Fibroblast of lung (primary cell): Measurements from ENCODE around the gene C1QTNF5.

Source experiments
- CTCF ChIP-seq, 2 donors: IDR thresholded peaks in 1 of 2; conservative IDR thresholded peaks in 1 of 2; 1 replicate in 1 of 2; 2 replicates in 1 of 2; pipeline ENCODE4 v1.5.1; 2011 to 2012; ENCODE audit warnings: low read length in 2 of 2, control low read depth in 1 of 2, inconsistent platforms in 1 of 2, low read depth in 1 of 2, mild to moderate bottlenecking in 1 of 2
- EZH2 ChIP-seq: IDR thresholded peaks from 2 replicates; pipeline ENCODE4 v1.5.1; 2012; ENCODE audit warnings: low read length, control low read depth, mild to moderate bottlenecking; ENCODE audit errors: missing control alignments

DNA sequence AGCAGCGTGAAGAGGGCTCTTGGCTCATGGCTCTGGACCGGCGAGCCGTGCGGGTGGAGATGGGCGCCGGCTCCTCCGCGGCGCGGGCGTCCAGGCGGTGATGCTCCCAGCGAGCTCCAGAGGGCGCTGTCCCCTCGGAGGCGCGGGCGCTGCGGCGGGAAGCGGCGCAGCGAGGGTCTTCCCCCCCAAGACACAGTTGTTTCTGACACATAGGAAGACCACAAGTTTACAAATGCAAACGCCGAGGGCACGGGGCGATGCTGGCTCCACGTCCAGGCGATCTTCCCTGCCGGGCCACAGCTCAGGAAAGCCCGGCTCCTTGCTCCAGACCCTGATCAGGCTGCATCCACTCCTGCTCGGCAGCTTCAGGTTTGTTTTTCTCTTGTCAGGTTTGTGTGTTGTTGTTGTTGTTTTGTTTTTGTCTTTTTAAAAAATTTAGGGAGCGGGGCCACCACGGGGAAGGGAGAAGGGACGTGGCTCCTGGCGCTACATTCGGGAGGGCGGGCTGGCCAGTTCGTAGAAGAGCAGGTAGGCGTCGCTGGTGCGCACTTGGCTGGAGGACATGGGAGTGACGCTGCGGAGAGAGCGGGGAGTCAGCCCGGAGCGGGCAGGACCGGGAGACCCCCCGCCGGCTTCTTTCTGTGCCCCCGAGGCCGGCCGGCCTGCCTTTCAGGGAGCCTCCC lies 15.8 kb upstream of the C1QTNF5 start:
- TF ChIP-seq CTCF (conservative IDR thresholded peaks at IDR 0.05 in 1 of 2, IDR thresholded peaks at IDR 0.05 in 1 of 2; ENCODE audit: low read depth in 1 of 2, low read length in 2 of 2) = peak; percentile 67 to 82
- TF ChIP-seq EZH2 = no peak
